ENCODE measurements around the gene MAPK10.

MAPK10 gene

GRCh38 chr4:86280246-86280645, 79.6 kb downstream of the MAPK10 start:
- Histone ChIP-seq H2AFZ (ENCODE audit: low read length) (no peak overlapping the region), H3K9me3 (ENCODE audit: insufficient read depth, low read depth, low read length) (no peaks in the 10 kb centered on the region), H4K20me1 (ENCODE audit: insufficient read depth, low read length, poor library complexity, severe bottlenecking) (no peaks in the 10 kb centered on the region), H3K4me1 (ENCODE audit: insufficient read depth, low read length, poor library complexity, severe bottlenecking) (no peaks in the 10 kb centered on the region), H3K4me3 (ENCODE audit: low read length, poor library complexity, severe bottlenecking) (no peak overlapping the region), H3F3A (ENCODE audit: low read depth) (no peaks in the 10 kb centered on the region), H3K79me2 (ENCODE audit: insufficient read depth, low read length) (no peaks in the 10 kb centered on the region), H3K4me2 (ENCODE audit: low read depth, low read length, poor library complexity, severe bottlenecking) (no peak overlapping the region), H3K36me3 (ENCODE audit: insufficient read depth, low read length) (no peaks in the 10 kb centered on the region), H3K9me2 (replicated peaks; ENCODE audit: low read depth, low read length) (no peaks in the 10 kb centered on the region), H3K27me3 (ENCODE audit: insufficient read depth, low read length, poor library complexity, severe bottlenecking) (no peaks in the 10 kb centered on the region), H3K9ac (ENCODE audit: low read depth, low read length, poor library complexity, severe bottlenecking) (no peak overlapping the region)
- TF ChIP-seq, protein P1, sequence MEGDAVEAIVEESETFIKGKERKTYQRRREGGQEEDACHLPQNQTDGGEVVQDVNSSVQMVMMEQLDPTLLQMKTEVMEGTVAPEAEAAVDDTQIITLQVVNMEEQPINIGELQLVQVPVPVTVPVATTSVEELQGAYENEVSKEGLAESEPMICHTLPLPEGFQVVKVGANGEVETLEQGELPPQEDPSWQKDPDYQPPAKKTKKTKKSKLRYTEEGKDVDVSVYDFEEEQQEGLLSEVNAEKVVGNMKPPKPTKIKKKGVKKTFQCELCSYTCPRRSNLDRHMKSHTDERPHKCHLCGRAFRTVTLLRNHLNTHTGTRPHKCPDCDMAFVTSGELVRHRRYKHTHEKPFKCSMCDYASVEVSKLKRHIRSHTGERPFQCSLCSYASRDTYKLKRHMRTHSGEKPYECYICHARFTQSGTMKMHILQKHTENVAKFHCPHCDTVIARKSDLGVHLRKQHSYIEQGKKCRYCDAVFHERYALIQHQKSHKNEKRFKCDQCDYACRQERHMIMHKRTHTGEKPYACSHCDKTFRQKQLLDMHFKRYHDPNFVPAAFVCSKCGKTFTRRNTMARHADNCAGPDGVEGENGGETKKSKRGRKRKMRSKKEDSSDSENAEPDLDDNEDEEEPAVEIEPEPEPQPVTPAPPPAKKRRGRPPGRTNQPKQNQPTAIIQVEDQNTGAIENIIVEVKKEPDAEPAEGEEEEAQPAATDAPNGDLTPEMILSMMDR (conservative IDR thresholded peaks at IDR 0.05; ENCODE audit: low read length): no peak
- no peak for TF ChIP-seq EZH2phosphoT487 (IDR thresholded peaks at IDR 0.05; ENCODE audit: borderline replicate concordance)

DNA sequence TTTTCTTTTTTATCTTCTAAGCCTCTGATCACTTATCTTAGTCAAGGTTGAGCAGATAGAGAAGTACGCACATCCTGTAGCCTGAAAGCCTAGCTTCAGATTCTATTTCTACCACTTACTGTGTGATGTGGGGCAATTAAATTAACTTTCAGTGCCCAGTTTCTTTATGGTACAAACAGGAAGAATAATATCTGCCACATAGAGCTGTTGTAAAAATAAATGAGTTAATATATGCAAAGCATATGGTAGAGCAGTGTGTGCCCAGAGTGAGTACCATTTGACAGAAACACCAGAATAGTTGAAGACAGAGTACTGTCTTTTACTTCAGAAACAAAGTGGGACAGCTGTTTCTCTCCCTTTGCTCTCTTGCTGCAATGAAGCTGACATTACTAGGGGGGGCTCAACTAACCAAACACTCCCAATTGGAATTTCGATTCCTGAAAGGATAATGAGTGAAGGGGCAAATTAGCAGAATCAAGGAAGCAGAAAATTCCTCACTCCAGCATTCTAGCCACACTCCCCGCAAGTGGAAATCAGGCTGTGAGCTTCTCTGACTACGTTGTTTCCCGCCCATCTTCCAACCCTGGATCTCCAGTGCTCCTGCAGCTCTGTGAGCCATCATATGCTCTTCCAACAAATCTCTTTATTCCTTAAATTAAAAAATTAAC, 80.4 kb downstream of the MAPK10 start:
- Histone ChIP-seq H3K27me3 (ENCODE audit: insufficient read depth, low read length, poor library complexity, severe bottlenecking) (no peaks in the 10 kb centered on the region), H3F3A (ENCODE audit: low read depth) (no peaks in the 10 kb centered on the region), H4K20me1 (ENCODE audit: insufficient read depth, low read length, poor library complexity, severe bottlenecking) (no peaks in the 10 kb centered on the region), H3K9me2 (replicated peaks; ENCODE audit: low read depth, low read length) (no peaks in the 10 kb centered on the region), H3K9ac (ENCODE audit: low read depth, low read length, poor library complexity, severe bottlenecking) (no peak overlapping the region), H3K4me2 (ENCODE audit: low read depth, low read length, poor library complexity, severe bottlenecking) (no peak overlapping the region), H3K36me3 (ENCODE audit: insufficient read depth, low read length) (no peaks in the 10 kb centered on the region), H2AFZ (ENCODE audit: low read length) (no peak overlapping the region), H3K4me3 (ENCODE audit: low read length, poor library complexity, severe bottlenecking) (no peak overlapping the region), H3K4me1 (ENCODE audit: insufficient read depth, low read length, poor library complexity, severe bottlenecking) (no peaks in the 10 kb centered on the region), H3K79me2 (ENCODE audit: insufficient read depth, low read length) (no peaks in the 10 kb centered on the region), H3K9me3 (ENCODE audit: insufficient read depth, low read depth, low read length) (no peaks in the 10 kb centered on the region)
- TF ChIP-seq, protein P1 (conservative IDR thresholded peaks at IDR 0.05; ENCODE audit: low read length): no peak
- no peak for TF ChIP-seq EZH2phosphoT487 (IDR thresholded peaks at IDR 0.05; ENCODE audit: borderline replicate concordance)

GRCh38 chr4:86278126-86278525, 81.7 kb downstream of the MAPK10 start:
- Histone ChIP-seq H3K4me2 (ENCODE audit: low read depth, low read length, poor library complexity, severe bottlenecking) (no peak overlapping the region), H3K9ac (ENCODE audit: low read depth, low read length, poor library complexity, severe bottlenecking) (no peak overlapping the region)

More at GRCh38 chr4:86278126-86278525, 81.7 kb downstream of the MAPK10 start:
- Histone ChIP-seq H3K79me2 (ENCODE audit: insufficient read depth, low read length) (no peaks in the 10 kb centered on the region), H3K9me3 (ENCODE audit: insufficient read depth, low read depth, low read length) (no peaks in the 10 kb centered on the region), H3F3A (ENCODE audit: low read depth) (no peaks in the 10 kb centered on the region), H3K27me3 (ENCODE audit: insufficient read depth, low read length, poor library complexity, severe bottlenecking) (no peaks in the 10 kb centered on the region), H3K9me2 (replicated peaks; ENCODE audit: low read depth, low read length) (no peaks in the 10 kb centered on the region), H3K4me1 (ENCODE audit: insufficient read depth, low read length, poor library complexity, severe bottlenecking) (no peaks in the 10 kb centered on the region), H3K36me3 (ENCODE audit: insufficient read depth, low read length) (no peaks in the 10 kb centered on the region), H3K4me3 (ENCODE audit: low read length, poor library complexity, severe bottlenecking) (no peak overlapping the region), H4K20me1 (ENCODE audit: insufficient read depth, low read length, poor library complexity, severe bottlenecking) (no peaks in the 10 kb centered on the region), H2AFZ (ENCODE audit: low read length) (no peak overlapping the region)
- no peak for TF ChIP-seq EZH2phosphoT487 (IDR thresholded peaks at IDR 0.05; ENCODE audit: borderline replicate concordance)
- TF ChIP-seq, protein P1 (conservative IDR thresholded peaks at IDR 0.05; ENCODE audit: low read length): no peak

Data from Loucy (cell line).